ENCODE results near the gene GNA15.
"Not testable (repeated sequence)": the region's sequence is repeated elsewhere in the genome, so short reads cannot be mapped to it uniquely, and the experiment has no call there.

GNA15 gene

DNA sequence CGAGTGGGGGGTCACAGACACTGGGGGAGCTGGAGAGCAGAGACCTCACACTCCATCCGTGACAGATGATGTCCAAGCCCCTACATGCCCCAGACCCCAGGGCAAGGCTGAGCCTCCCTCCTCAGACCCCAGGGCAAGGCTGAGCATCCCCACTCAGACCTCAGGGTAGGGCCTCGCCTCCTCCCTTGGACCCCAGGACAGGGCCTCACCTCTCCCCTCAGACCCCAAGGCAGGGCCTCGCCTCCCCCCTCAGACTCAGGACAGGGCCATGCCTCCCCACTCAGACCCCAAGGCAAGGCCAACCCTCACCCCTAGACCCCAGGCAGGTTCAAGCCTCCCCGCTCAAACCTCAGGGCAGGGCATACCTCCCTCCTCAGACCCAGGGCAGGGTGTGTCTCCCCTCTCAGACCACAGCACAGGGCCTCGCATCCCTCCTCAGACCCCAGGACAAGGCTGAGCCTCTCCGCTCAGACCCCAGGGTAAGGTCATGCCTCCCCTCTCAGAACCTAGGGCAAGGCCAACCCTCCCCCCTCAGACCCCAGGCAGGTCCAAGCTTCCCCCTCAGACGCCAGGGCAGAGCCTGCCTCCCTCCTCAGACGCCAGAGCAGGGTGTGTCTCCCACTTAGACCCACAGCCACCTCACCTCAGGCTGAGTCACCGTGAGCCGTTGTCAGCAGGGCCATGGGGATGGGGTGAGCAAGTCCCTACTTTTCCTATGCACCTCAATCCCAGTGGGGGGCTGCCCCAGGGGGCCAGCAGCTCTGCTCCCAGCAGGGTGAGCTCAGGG, 41.1 kb downstream of the GNA15 start:
- peak; percentile 87 for DNase-seq

DNA sequence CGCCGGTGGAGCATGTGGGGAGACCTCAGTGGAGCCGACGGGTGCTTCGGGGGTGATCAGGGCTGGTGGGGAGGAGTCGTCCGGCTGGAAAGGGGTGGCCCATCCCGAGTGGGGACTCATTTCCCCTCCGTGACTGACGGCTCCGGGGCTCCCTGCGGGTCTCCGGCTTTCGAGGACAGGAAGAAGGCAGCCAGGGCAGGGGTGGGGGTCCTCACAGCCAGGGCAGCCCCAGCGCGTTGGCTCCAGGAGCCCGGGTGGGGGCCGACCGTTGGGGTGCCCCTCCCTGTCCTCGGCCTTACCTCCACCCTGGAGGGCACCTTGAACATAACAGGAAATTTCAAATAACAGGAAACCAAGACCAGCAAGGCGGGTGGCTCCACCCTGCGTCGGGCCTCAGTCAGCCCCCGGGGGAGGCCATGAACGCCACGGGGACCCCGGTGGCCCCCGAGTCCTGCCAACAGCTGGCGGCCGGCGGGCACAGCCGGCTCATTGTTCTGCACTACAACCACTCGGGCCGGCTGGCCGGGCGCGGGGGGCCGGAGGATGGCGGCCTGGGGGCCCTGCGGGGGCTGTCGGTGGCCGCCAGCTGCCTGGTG, 42.6 kb downstream of the GNA15 start, which contains the start of gene S1PR4:
S1PR4 (plus strand) TSS at position 393 of the 596 bp plus-strand sequence; CDS start at position 417, 24 bp downstream.
- DNase-seq, result no peak

DNA sequence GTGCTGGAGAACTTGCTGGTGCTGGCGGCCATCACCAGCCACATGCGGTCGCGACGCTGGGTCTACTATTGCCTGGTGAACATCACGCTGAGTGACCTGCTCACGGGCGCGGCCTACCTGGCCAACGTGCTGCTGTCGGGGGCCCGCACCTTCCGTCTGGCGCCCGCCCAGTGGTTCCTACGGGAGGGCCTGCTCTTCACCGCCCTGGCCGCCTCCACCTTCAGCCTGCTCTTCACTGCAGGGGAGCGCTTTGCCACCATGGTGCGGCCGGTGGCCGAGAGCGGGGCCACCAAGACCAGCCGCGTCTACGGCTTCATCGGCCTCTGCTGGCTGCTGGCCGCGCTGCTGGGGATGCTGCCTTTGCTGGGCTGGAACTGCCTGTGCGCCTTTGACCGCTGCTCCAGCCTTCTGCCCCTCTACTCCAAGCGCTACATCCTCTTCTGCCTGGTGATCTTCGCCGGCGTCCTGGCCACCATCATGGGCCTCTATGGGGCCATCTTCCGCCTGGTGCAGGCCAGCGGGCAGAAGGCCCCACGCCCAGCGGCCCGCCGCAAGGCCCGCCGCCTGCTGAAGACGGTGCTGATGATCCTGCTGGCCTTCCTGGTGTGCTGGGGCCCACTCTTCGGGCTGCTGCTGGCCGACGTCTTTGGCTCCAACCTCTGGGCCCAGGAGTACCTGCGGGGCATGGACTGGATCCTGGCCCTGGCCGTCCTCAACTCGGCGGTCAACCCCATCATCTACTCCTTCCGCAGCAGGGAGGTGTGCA, 43.3 kb downstream of the GNA15 start:
- DNase-seq, result no peak

DNA sequence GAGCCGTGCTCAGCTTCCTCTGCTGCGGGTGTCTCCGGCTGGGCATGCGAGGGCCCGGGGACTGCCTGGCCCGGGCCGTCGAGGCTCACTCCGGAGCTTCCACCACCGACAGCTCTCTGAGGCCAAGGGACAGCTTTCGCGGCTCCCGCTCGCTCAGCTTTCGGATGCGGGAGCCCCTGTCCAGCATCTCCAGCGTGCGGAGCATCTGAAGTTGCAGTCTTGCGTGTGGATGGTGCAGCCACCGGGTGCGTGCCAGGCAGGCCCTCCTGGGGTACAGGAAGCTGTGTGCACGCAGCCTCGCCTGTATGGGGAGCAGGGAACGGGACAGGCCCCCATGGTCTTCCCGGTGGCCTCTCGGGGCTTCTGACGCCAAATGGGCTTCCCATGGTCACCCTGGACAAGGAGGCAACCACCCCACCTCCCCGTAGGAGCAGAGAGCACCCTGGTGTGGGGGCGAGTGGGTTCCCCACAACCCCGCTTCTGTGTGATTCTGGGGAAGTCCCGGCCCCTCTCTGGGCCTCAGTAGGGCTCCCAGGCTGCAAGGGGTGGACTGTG, 44.0 kb downstream of the GNA15 start:
- no peak for DNase-seq

- DNase-seq, result no peak
These were observed 48.1 kb downstream of the GNA15 start for GRCh38 chr19:3183721-3184641.

GRCh38 chr19:3184847-3185460, 49.1 kb downstream of the GNA15 start:
- DNase-seq, result peak; percentile 57

DNA sequence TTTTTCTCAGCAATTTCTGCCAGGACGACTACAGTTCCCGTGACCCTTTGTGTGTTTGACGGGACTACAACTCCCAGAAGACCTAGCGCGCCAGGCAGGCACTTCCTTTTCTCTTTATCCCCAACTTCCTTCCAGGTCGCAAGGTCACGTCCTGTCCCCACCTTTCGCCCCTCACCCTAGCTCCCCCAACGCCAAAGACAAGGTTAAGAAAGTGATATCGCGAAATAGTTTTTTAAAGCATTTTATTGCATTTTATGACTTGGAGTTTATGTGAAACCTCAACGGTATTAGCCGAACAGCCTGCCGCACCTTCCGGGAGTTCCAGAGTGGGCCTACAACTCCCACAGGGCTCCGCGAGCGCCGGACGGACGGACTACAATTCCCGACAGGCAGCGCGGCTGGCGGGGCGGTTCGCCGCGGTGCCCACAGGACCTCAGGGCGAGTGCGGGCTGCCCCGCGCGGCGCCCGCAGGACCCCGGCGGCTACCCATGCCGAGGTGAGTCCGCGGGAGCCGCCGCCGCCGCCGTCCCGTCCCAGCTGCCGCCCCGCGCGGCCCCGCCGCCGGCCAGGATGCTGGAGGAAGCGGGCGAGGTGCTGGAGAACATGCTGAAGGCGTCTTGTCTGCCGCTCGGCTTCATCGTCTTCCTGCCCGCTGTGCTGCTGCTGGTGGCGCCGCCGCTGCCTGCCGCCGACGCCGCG, 49.8 kb downstream of the GNA15 start, which contains the start of gene NCLN:
NCLN (plus strand) TSS at position 470 of the 699 bp plus-strand sequence; CDS start at position 571, 101 bp downstream.
- DNase-seq, result peak; percentile 81

DNA sequence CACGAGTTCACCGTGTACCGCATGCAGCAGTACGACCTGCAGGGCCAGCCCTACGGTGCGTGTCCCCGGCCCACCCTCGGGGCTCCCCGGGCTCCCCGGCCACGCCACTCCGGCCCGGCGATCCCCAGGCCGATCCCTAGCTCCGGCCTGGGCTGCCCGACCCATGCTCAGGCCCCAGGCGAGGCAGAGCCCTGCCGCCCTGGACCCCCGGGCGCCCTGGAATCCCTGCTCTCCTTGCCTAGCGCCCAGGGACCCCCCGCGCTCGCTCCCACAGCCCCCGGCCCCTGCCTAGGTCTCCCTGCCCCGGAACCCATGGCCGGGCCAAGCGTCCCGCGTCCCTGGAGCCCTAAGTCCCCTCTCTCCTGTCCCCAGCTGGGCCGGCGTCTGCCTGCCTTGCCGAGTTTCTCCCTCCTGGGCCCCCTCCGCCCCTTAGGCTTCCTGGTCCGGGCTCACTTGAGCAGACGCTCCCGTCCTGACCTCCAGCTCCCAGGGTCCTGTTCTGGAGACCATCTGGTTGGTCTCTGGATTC, 50.4 kb downstream of the GNA15 start:
- no peak for DNase-seq

DNA sequence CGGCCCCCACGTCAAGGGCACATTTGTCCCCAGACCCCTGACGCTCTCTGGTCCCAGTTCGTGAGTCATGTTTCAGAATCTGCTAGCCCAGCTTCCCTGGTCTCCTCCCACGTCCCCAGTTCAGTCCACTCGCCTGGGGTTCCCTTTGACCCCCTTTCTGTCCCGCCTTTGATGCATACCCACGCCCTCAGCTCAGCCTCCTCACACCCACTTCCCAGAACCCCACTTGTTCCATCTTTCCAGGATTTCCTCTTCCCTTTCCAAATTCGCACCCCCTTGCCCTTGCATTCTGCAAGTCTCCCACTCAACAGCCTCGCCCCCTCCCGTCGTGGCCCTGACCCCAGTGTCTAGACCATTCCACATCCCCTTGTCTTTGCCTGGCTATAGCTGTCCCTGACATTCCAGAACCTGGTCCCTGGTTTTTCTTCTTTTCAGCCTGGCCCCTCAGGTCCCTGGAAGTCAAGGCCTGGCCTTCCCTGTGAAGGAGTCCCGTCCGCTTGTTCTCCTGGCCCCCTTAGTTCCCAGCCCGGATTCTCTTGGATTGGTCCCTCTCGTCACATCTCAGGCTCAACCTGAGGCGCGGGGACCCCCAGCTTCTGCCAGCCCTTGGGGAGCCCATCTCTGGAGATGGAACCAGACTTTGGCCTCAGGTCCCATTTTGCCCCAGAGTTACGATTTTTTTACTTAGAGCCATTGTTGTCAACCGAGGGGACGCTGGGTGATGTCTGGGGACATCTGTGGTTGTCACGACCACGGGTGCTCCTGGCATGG, 51.2 kb downstream of the GNA15 start:
- DNase-seq, result no peak

DNA sequence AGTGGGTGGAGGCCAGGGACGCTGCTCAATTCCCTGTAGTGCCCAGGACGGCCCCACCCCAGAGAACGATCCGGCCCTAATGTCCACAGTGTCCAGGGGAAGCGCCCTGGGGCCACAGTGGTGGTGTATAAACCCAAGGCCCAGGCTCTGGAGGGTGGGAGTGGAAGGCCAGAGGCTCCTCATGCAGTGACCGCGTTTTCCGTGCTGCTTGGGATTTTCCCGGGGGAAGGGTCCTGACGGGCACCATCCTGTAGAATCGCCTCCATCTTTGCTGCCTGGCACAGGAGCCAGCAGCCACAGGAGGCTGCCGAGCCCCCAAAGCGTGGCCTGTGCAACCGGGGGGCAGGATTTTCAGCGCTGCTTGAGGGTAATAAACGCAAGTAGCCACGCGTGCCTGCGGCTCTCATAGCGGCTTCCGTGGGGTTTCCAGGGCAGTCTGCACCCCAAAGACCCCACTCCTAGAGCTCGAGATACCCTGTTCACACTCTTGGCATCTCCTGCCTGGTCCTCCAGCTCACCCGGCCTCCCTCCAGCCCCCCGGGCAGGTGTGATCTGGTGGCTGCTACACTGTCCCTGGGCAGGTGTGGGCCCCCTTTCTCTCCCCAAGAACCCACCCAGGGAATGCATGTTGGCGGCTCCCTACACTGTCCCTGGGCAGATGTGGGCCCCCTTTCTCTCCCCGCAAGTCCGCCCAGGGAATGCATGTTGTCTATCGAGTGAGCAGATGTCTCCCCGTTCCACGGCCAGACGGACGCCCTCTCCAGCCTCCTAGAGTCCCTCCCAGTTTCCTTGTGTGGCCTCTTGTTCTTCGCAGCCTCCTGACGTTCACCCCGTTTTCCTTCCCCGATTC, 52.1 kb downstream of the GNA15 start:
- no peak for DNase-seq

GRCh38 chr19:3188627-3189596, 53.1 kb downstream of the GNA15 start:
- no peak for DNase-seq

- DNase-seq, result no peak
These were observed 54.1 kb downstream of the GNA15 start for GRCh38 chr19:3189702-3190469.

DNA sequence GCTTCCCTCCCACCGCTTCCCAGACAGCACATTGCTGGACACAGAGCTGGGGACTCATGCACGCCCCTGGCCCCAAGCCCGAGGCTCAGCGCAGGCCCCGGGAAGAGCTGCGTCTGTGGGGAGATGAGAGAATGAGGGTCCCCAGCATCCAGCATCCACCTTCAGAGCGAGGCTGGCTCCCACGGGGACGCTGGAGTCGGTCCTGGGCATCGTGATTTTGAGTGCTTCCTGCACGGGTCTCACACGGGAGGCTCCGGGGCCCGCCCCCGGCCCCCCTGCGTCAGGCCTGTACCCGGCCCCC, 54.6 kb downstream of the GNA15 start:
- no peak for DNase-seq

- DNase-seq, result no peak
These were observed 55.3 kb downstream of the GNA15 start for GRCh38 chr19:3190921-3191805.

DNA sequence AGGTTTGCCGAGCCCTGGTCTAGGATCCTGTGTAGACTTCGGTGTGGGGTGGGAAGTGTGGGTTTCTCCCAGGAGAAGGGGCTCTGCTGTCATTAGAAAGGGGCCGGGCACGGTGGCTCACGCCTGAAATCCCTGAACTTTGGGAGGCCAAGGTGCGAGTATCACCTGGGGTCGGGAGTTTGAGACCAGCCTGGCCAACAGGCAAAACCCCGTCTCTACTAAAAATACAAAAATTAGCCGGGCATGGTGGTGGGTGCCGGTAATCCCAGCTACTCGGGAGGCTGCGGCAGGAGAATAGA, 55.9 kb downstream of the GNA15 start:
- not testable (repeated sequence) for DNase-seq

DNA sequence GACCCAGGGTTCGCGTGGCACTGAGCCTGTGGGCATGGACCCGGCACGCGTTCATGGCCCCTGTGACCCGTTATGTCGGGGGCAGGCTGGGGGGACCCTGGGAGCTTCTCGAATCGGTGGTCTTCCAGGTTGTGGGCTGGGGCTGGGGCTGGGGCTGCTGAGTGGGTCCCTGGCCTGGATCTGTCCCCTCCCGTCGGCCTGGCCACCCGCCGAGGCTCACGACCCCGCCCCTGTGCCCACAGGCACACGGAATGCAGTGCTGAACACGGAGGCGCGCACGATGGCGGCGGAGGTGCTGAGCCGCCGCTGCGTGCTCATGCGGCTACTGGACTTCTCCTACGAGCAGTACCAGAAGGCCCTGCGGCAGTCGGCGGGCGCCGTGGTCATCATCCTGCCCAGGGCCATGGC, 56.4 kb downstream of the GNA15 start:
- no peak for DNase-seq
